HepG2 (cell line): ENCODE data around the gene EGFL8. TPM values are rescaled to one million over a fixed set of nuclear protein-coding genes. Genes with fewer than 3 reads are reported as not detected.
A peak's percentile ranks its signal among the peaks of the same experiment; 100 is the strongest.

Source experiments
- AGO1 ChIP-seq: fragments of 200-400 bp; formaldehyde crosslinking; IDR thresholded peaks from 2 replicates; pipeline ENCODE4 v1.6.1; 2017; ENCODE audit warnings: mild to moderate bottlenecking, low read depth, low read length, moderate library complexity; ENCODE audit not compliant: poor library complexity, severe bottlenecking
- CHD2 ChIP-seq: IDR thresholded peaks from 2 replicates; pipeline ENCODE4 v1.6.1; 2011; ENCODE audit warnings: low read depth, low read length, improper control_type of control experiment
- ELF4 ChIP-seq: sonication (generic); formaldehyde crosslinking; IDR thresholded peaks from 2 replicates; pipeline ENCODE4 v1.5.0; 2020; ENCODE audit warnings: missing genetic modification reagents, mild to moderate bottlenecking, moderate library complexity, borderline replicate concordance
- GATAD2A ChIP-seq: IDR thresholded peaks from 2 replicates; pipeline ENCODE4 v1.6.1; 2016
- HIVEP1 ChIP-seq: sonication (generic); formaldehyde crosslinking; IDR thresholded peaks from 2 replicates; pipeline ENCODE4 v1.4.0; 2020; ENCODE audit warnings: mild to moderate bottlenecking, missing genetic modification reagents
- IKZF4 ChIP-seq: sonication (generic); formaldehyde crosslinking; IDR thresholded peaks from 2 replicates; pipeline ENCODE4 v1.5.1; 2020; ENCODE audit warnings: borderline replicate concordance, mild to moderate bottlenecking, low read depth, missing genetic modification reagents; ENCODE audit errors: not compliant biosample characterization
- NRL ChIP-seq: sonication (generic); formaldehyde crosslinking; IDR thresholded peaks from 2 replicates; pipeline ENCODE4 v1.5.0; 2020; ENCODE audit warnings: missing genetic modification reagents, mild to moderate bottlenecking, moderate library complexity, borderline replicate concordance
- PLRG1 ChIP-seq: fragments of 450-650 bp; conservative IDR thresholded peaks from 2 replicates; pipeline ENCODE4 v1.6.1; 2016
- RBM39 ChIP-seq: fragments of 200-400 bp; formaldehyde crosslinking; IDR thresholded peaks from one replicate; pipeline ENCODE4 v1.6.1; 2018; ENCODE audit warnings: antibody characterized with exemption, mild to moderate bottlenecking, low read depth, low read length; ENCODE audit not compliant: poor library complexity, severe bottlenecking
- RCOR2 ChIP-seq: IDR thresholded peaks from 2 replicates; pipeline ENCODE4 v1.6.1; 2016; ENCODE audit warnings: missing biosample characterization, missing genetic modification reagents
- SMAD3 ChIP-seq: sonication (generic); formaldehyde crosslinking; IDR thresholded peaks from 2 replicates; pipeline ENCODE4 v1.4.0; 2020; ENCODE audit warnings: missing genetic modification reagents
- SRF ChIP-seq: IDR thresholded peaks from 2 replicates; pipeline ENCODE4 v1.6.1; 2011; ENCODE audit warnings: mild to moderate bottlenecking, low read depth, low read length, moderate library complexity
- THAP11 ChIP-seq: IDR thresholded peaks from 2 replicates; pipeline ENCODE4 v1.6.1; 2016; ENCODE audit warnings: missing biosample characterization, missing genetic modification reagents
- ZBTB7B ChIP-seq: sonication (generic); formaldehyde crosslinking; IDR thresholded peaks from 2 replicates; pipeline ENCODE4 v1.4.0; 2020; ENCODE audit warnings: missing genetic modification reagents
- ZFY ChIP-seq: sonication (generic); formaldehyde crosslinking; IDR thresholded peaks from 2 replicates; pipeline ENCODE4 v1.4.0; 2020; ENCODE audit warnings: missing genetic modification reagents
- ZNF234 ChIP-seq: sonication (generic); formaldehyde crosslinking; conservative IDR thresholded peaks from 2 replicates; pipeline ENCODE4 v1.5.1; 2020; ENCODE audit warnings: mild to moderate bottlenecking, missing genetic modification reagents
- ZNF292 ChIP-seq: sonication (generic); formaldehyde crosslinking; IDR thresholded peaks from 2 replicates; pipeline ENCODE4 v1.8.1; 2022; ENCODE audit warnings: mild to moderate bottlenecking, low read depth, missing genetic modification reagents, borderline replicate concordance
- polyA plus RNA-seq, 8 experiments: library from polyadenylated mRNA; depleted of rRNA in 3 of 8; stranded (reverse) in 7 of 8; unstranded in 1 of 8; fragments of >200 nt; fragmentation: Illumina TruSeq in 4 of 8; extraction: Trizol in 4 of 8; gene quantifications; 2 replicates each; pipeline versions ENCODE4 v1.2.1 to v1.2.3, GENCODE V29; 2011 to 2016; ENCODE audit warnings: low read depth in 4 of 8, missing spikeins in 1 of 8, mixed read lengths in 1 of 8; ENCODE audit not compliant: insufficient read depth in 1 of 8
- total RNA-seq, 5 experiments: library from RNA; depleted of rRNA; stranded (reverse); fragments of >200 nt; fragmentation: Illumina TruSeq; extraction: Trizol; gene quantifications; 2 replicates each; pipeline ENCODE4 v1.2.3, GENCODE V29; 2016; ENCODE audit warnings: low read depth in 1 of 5
- TF ChIP-seq, protein P1 (sequence below): sonication (generic); formaldehyde crosslinking; IDR thresholded peaks from 2 replicates; pipeline ENCODE4 v1.4.0; 2020; ENCODE audit warnings: mild to moderate bottlenecking, missing genetic modification reagents
- TF ChIP-seq, protein P2 (sequence below): sonication (generic); formaldehyde crosslinking; IDR thresholded peaks from 2 replicates; pipeline ENCODE4 v1.5.1; 2020; ENCODE audit warnings: missing genetic modification reagents, mild to moderate bottlenecking, borderline replicate concordance
- TF ChIP-seq, protein P3 (sequence below): IDR thresholded peaks from 2 replicates; pipeline ENCODE4 v1.6.1; 2016; ENCODE audit warnings: missing biosample characterization, missing genetic modification reagents, low read depth
- TF ChIP-seq, protein P4 (sequence below): sonication (generic); formaldehyde crosslinking; IDR thresholded peaks from 2 replicates; pipeline ENCODE4 v1.8.1; 2023; ENCODE audit warnings: missing genetic modification reagents, inconsistent platforms, borderline replicate concordance

Gene EGFL8
- total and polyA plus RNA-seq, 2 of the 13 experiments (the other 11 are each of a cell fraction or from before 2014, with no cell fraction given) = 10.0 to 11.5 TPM

- TF ChIP-seq ZBTB7B (CRISPR knock-in tag) = peak; percentile 72
- no peak for TF ChIP-seq ZNF234 (CRISPR knock-in tag)
- TF ChIP-seq HIVEP1 = peak; percentile 80
- TF ChIP-seq SMAD3 (CRISPR knock-in tag) = peak; percentile 58; the same call in 1 of the 2 replicates
- no peak for TF ChIP-seq RCOR2 (CRISPR knock-in tag)
- peak; percentile 72 for TF ChIP-seq RBM39
- TF ChIP-seq, protein P1, sequence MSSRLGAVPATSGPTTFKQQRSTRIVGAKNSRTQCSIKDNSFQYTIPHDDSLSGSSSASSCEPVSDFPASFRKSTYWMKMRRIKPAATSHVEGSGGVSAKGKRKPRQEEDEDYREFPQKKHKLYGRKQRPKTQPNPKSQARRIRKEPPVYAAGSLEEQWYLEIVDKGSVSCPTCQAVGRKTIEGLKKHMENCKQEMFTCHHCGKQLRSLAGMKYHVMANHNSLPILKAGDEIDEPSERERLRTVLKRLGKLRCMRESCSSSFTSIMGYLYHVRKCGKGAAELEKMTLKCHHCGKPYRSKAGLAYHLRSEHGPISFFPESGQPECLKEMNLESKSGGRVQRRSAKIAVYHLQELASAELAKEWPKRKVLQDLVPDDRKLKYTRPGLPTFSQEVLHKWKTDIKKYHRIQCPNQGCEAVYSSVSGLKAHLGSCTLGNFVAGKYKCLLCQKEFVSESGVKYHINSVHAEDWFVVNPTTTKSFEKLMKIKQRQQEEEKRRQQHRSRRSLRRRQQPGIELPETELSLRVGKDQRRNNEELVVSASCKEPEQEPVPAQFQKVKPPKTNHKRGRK (CRISPR knock-in tag) = 0 out of 2 replicates have a peak, but pooled peaks have one; percentile 61
- peak; percentile 88 for TF ChIP-seq ZFY (CRISPR knock-in tag)
- TF ChIP-seq SRF = peak; percentile 55; the same call in 1 of the 2 replicates
- peak; percentile 90 for TF ChIP-seq CHD2
- peak; percentile 11 for TF ChIP-seq AGO1
- peak; percentile 64; the same call in 1 of the 2 replicates for TF ChIP-seq ELF4 (CRISPR knock-in tag)
- TF ChIP-seq IKZF4 (CRISPR knock-in tag) = no peak
- TF ChIP-seq, protein P2, sequence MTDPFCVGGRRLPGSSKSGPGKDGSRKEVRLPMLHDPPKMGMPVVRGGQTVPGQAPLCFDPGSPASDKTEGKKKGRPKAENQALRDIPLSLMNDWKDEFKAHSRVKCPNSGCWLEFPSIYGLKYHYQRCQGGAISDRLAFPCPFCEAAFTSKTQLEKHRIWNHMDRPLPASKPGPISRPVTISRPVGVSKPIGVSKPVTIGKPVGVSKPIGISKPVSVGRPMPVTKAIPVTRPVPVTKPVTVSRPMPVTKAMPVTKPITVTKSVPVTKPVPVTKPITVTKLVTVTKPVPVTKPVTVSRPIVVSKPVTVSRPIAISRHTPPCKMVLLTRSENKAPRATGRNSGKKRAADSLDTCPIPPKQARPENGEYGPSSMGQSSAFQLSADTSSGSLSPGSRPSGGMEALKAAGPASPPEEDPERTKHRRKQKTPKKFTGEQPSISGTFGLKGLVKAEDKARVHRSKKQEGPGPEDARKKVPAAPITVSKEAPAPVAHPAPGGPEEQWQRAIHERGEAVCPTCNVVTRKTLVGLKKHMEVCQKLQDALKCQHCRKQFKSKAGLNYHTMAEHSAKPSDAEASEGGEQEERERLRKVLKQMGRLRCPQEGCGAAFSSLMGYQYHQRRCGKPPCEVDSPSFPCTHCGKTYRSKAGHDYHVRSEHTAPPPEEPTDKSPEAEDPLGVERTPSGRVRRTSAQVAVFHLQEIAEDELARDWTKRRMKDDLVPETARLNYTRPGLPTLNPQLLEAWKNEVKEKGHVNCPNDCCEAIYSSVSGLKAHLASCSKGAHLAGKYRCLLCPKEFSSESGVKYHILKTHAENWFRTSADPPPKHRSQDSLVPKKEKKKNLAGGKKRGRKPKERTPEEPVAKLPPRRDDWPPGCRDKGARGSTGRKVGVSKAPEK = no peak
- TF ChIP-seq PLRG1 = no peak
- peak; percentile 76 for TF ChIP-seq GATAD2A
- TF ChIP-seq, protein P3, sequence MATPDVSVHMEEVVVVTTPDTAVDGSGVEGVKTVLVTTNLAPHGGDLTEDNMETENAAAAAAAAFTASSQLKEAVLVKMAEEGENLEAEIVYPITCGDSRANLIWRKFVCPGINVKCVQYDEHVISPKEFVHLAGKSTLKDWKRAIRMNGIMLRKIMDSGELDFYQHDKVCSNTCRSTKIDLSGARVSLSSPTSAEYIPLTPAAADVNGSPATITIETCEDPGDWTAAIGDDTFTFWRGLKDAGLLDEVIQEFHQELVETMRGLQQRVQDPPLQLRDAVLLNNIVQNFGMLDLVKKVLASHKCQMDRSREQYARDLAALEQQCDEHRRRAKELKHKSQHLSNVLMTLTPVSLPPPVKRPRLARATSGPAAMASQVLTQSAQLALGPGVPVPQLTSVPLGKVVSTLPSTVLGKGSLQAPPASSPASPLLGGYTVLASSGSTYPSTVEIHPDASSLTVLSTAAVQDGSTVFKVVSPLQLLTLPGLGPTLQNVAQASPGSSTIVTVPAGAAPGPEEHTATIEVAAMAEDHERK = 0 out of 2 replicates have a peak, but pooled peaks have one; percentile 14
- no peak for TF ChIP-seq ZNF292
- TF ChIP-seq, protein P4, sequence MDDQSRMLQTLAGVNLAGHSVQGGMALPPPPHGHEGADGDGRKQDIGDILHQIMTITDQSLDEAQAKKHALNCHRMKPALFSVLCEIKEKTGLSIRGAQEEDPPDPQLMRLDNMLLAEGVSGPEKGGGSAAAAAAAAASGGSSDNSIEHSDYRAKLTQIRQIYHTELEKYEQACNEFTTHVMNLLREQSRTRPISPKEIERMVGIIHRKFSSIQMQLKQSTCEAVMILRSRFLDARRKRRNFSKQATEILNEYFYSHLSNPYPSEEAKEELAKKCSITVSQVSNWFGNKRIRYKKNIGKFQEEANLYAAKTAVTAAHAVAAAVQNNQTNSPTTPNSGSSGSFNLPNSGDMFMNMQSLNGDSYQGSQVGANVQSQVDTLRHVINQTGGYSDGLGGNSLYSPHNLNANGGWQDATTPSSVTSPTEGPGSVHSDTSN = no peak
- peak; percentile 14 for TF ChIP-seq NRL (CRISPR knock-in tag)
- peak; percentile 86 for TF ChIP-seq THAP11 (CRISPR knock-in tag)
These were observed 10.6 kb upstream of the EGFL8 start, which contains the start of gene PPT2 (continued) for GRCh38 chr6:32153564-32154513.
